ENCODE measurements around the gene SCN9A. TPM values are rescaled to one million over a fixed set of nuclear protein-coding genes. Genes with fewer than 3 reads are reported as not detected.

Gene SCN9A
- total and polyA plus RNA-seq, 9 of the 15 experiments (the other 6 are each of a cell fraction or from before 2014, with no cell fraction given): 1.4 to 22.8 (median 7.1) TPM

GRCh38 chr2:166337932-166338331 lies 37.8 kb downstream of the SCN9A start:
- no peaks in the 10 kb centered on the region for H4K20me1 ChIP-seq (replicated peaks; ENCODE audit: control insufficient read depth, insufficient read depth, low read length)
- H2AFZ ChIP-seq (ENCODE audit: low read depth, low read length): peak overlapping the region; percentile 53
- intact Hi-C loops (cut with micrococcal nuclease) (no loop called here), in situ Hi-C loops (cut with MboI) (no loop called here)
- H3K9me1 ChIP-seq (ENCODE audit: control insufficient read depth, insufficient read depth, low read length): no peaks in the 10 kb centered on the region
- POLR2A ChIA-PET: interaction anchor here (1.1 to 1.5 kb wide), 2 partner anchors 12 to 15 kb away, joined by 3 to 4 read pairs; no protein-coding TSS in a partner anchor
- H3K27ac ChIP-seq (ENCODE audit: extremely low read depth, low read depth, low read length): no peak overlapping the region
- H3K4me3 ChIP-seq: no peak overlapping the region
- H3K4me2 ChIP-seq (ENCODE audit: insufficient read depth, low read length): no peak overlapping the region
- ATAC-seq: peak; percentile 75
- no TSS peak for BruUV-seq (replicated peaks)
- H3K27me3 ChIP-seq (ENCODE audit: control insufficient read depth in 2 of 2, insufficient read depth in 2 of 2, low read length in 2 of 2): no peaks in the 10 kb centered on the region
- H3K79me2 ChIP-seq (ENCODE audit: control insufficient read depth, insufficient read depth, low read length): no peaks in the 10 kb centered on the region
- peak in 2 of 4 experiments; percentile 19 to 25 for DNase-seq (ENCODE audit: extremely low read depth in 1 of 4, low spot score in 3 of 4)
- no peaks in the 10 kb centered on the region for H3K9me3 ChIP-seq (replicated peaks; ENCODE audit: control insufficient read depth, insufficient read depth, low read depth, low read length)
- H3K4me1 ChIP-seq (replicated peaks in 1 of 2; ENCODE audit: control insufficient read depth in 2 of 2, insufficient read depth in 2 of 2, low read length in 2 of 2): no peaks in the 10 kb centered on the region; a peak in 1 of 5 replicates
- no peak for TF ChIP-seq JUND (IDR thresholded peaks at IDR 0.05; ENCODE audit: borderline replicate concordance, low read depth, low read length)
- TF ChIP-seq JUND (tag; IDR thresholded peaks at IDR 0.05; ENCODE audit: borderline replicate concordance, low read depth, low read length): 0 out of 3 replicates have a peak, but pooled peaks have one; percentile 30
- TF ChIP-seq ZNF311 (CRISPR knock-in tag; IDR thresholded peaks at IDR 0.05): no peak
- TF ChIP-seq IRF2 (CRISPR knock-in tag; IDR thresholded peaks at IDR 0.05): no peak
- TF ChIP-seq CBX8 (IDR thresholded peaks at IDR 0.05; ENCODE audit: borderline replicate concordance, extremely low read depth, low read depth, low read length, poor library complexity, severe bottlenecking): no peak
- TF ChIP-seq HINFP (tag; conservative IDR thresholded peaks at IDR 0.05; ENCODE audit: low read depth): no peak
- TF ChIP-seq E4F1 (CRISPR knock-in tag; IDR thresholded peaks at IDR 0.05; ENCODE audit: borderline replicate concordance): peak; percentile 88
- no peak overlapping the region for H3K9ac ChIP-seq (ENCODE audit: insufficient read depth in 1 of 2, low read depth in 2 of 2, low read length in 2 of 2)
- peak; percentile 11 for FAIRE-seq
- WGBS (ENCODE audit: insufficient coverage, low coverage, missing lambda C conversion rate): 38% methylated on average over 2 of the region's 2 CpGs
- CTCF ChIA-PET (ENCODE audit: low intra/inter-chr PET ratio): no interaction called here
- H3K36me3 ChIP-seq (ENCODE audit: control insufficient read depth, insufficient read depth, low read length): no peaks in the 10 kb centered on the region; the same call in 2 of the 3 replicates
